Measurements from ENCODE around the gene RRBP1. TPM values are rescaled to one million over a fixed set of nuclear protein-coding genes. Genes with fewer than 3 reads are reported as not detected.

RRBP1 gene
- total RNA-seq, 1 donor: 122 TPM

DNA sequence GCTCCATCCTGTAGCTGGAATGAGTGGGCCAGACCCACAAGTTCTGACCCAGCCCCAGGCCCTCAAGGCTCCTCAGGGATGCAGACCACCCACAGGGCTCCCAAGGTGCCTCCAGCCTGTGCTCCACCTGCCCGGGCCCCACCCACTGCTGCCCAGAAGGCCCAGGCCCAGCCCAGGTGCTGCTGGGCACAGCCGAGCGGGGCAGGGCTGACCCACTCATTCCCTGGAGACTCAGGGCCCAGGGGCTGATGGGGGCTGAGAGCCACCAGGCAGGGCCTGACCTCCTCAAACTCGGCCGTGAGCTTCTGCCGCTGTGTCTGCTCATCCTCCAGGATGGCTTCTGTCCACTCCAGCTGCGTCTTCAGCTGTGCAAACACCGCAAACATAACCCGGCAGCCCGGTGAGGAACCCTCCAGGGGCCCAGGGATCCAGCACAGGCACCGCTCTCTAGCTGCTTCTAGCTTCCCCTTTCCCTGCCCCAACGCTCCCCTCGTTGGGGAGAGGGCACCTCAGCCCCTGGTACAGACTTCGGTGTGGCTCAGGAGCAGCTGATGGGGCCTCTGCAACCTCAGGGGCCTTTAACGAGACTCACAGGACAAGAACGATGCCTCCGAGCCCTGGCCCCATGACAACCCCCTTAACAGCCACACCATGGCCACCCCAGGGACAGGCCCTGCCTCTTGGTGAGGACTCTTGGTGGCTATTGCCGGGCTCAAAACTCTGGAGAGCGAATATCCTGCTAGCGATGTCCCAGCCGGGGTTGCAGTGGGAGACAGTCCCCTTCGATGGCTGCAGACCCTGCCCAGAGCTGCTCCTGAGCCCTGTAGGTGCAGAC is 66.2 kb downstream of the RRBP1 start:
- Histone ChIP-seq H3K36me3 (ENCODE audit: insufficient read depth, low read length) (peaks cover 77% of the 10 kb centered on the region), H4K20me1 (ENCODE audit: insufficient read depth, low read length) (peaks cover 44% of the 10 kb centered on the region)
- TF ChIP-seq CTCF (IDR thresholded peaks at IDR 0.05; ENCODE audit: extremely low read depth, low read depth, low read length): no peak

DNA sequence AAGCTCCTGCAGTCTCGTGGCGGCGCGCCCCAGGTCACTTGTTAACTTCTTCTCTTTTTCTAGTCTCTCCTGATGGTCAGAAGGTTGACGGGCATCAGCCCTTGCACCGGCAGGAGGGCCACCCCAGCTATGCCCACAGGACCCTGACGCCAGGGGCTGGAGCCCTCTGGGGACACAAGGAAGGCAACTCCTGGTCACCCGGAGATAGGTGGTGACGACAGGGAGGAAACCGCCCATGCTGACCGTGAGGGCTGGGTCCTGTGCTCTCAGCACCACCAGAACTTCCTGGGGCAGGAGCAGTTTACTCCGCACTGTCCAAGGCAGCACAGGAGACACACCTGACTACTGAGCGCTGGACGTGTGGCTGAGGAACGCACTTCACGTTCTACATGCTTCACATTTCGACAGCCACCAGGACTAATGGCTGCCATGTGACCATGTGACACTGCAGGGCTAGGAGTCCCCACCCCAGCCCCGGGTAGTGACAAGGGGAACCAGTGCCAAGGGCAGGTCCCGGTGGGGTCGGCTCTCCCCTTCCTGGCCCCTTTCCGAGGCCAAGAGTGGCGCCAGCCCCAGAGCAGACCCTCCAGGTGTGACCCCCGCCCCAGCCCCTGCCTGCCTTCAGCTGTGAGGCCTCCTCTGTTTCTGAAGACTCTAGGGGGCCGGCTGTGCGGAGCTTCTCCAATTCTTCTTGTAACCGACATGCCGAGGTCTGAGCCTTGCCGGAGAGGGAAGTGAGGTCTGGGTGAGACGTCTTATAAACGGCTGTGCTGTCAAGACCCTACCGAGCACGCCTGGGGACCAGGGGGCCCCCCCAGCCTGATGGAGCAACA is 67.0 kb downstream of the RRBP1 start:
- Histone ChIP-seq H3K4me2 (ENCODE audit: insufficient read depth, low read length) (no peak overlapping the region), H3K4me1 (ENCODE audit: insufficient read depth, low read length) (peaks cover 11% of the 10 kb centered on the region), H3K9me3 (ENCODE audit: low read depth, low read length) (no peaks in the 10 kb centered on the region), H3K36me3 (ENCODE audit: insufficient read depth, low read length) (peaks cover 76% of the 10 kb centered on the region), H2AFZ (ENCODE audit: low read length) (no peak overlapping the region), H3K27ac (ENCODE audit: low read depth, low read length) (peak overlapping the region; percentile 23), H3K79me2 (ENCODE audit: insufficient read depth, low read length) (no peaks in the 10 kb centered on the region), H4K20me1 (ENCODE audit: insufficient read depth, low read length) (peaks cover 43% of the 10 kb centered on the region), H3K27me3 (ENCODE audit: insufficient read depth, low read length) (no peaks in the 10 kb centered on the region), H3K4me3 (ENCODE audit: insufficient read depth, low read length) (no peak overlapping the region)
- peak; percentile 37 for DNase-seq (ENCODE audit: insufficient read length, low spot score, missing footprints)
- TF ChIP-seq CTCF (IDR thresholded peaks at IDR 0.05; ENCODE audit: extremely low read depth, low read depth, low read length): no peak

More for the DNA sequence above, 66.2 kb downstream of the RRBP1 start:
- Histone ChIP-seq H3K4me2 (ENCODE audit: insufficient read depth, low read length) (no peak overlapping the region), H3K4me1 (ENCODE audit: insufficient read depth, low read length) (peaks cover 11% of the 10 kb centered on the region), H3K79me2 (ENCODE audit: insufficient read depth, low read length) (no peaks in the 10 kb centered on the region), H3K4me3 (ENCODE audit: insufficient read depth, low read length) (no peak overlapping the region), H3K27ac (ENCODE audit: low read depth, low read length) (no peak overlapping the region), H3K9me3 (ENCODE audit: low read depth, low read length) (no peaks in the 10 kb centered on the region), H3K27me3 (ENCODE audit: insufficient read depth, low read length) (no peaks in the 10 kb centered on the region), H2AFZ (ENCODE audit: low read length) (no peak overlapping the region)
- peak; percentile 77 for DNase-seq (ENCODE audit: insufficient read length, low spot score, missing footprints)

GRCh38 chr20:17614176-17614811 is 67.7 kb downstream of the RRBP1 start:
- H3K36me3 ChIP-seq (ENCODE audit: insufficient read depth, low read length): peaks cover 69% of the 10 kb centered on the region
- H4K20me1 ChIP-seq (ENCODE audit: insufficient read depth, low read length): peaks cover 47% of the 10 kb centered on the region
- H2AFZ ChIP-seq (ENCODE audit: low read length): no peak overlapping the region
- H3K4me2 ChIP-seq (ENCODE audit: insufficient read depth, low read length): no peak overlapping the region
- H3K4me3 ChIP-seq (ENCODE audit: insufficient read depth, low read length): no peak overlapping the region
- TF ChIP-seq CTCF (IDR thresholded peaks at IDR 0.05; ENCODE audit: extremely low read depth, low read depth, low read length): no peak
- no peaks in the 10 kb centered on the region for H3K27me3 ChIP-seq (ENCODE audit: insufficient read depth, low read length)
- H3K4me1 ChIP-seq (ENCODE audit: insufficient read depth, low read length): peaks cover 11% of the 10 kb centered on the region
- peak; percentile 71 for DNase-seq (ENCODE audit: insufficient read length, low spot score, missing footprints)
- no peaks in the 10 kb centered on the region for H3K79me2 ChIP-seq (ENCODE audit: insufficient read depth, low read length)
- H3K9me3 ChIP-seq (ENCODE audit: low read depth, low read length): no peaks in the 10 kb centered on the region
- peak overlapping the region; percentile 8 for H3K27ac ChIP-seq (ENCODE audit: low read depth, low read length)
